Liver (tissue), 9 donors: ENCODE data around the gene TBC1D14. TPM values are rescaled to one million over a fixed set of nuclear protein-coding genes. Genes with fewer than 3 reads are reported as not detected.

Source experiments
- DNase-seq: peaks from one replicate; pipeline ENCODE4 v3.0.0-alpha.2; 2017; ENCODE audit warnings: low spot score
- H3K27ac ChIP-seq, 2 donors: one replicate each; pipeline ENCODE4 v1.7.0; 2013; ENCODE audit warnings: inconsistent platforms in 2 of 2, low read length in 2 of 2, control low read depth in 1 of 2, low read depth in 1 of 2, mild to moderate bottlenecking in 1 of 2
- H3K27me3 ChIP-seq, 4 donors: one replicate each; pipeline versions ENCODE4 v1.6.1 to v1.7.0; 2013; ENCODE audit warnings: low read length in 3 of 4, inconsistent platforms in 1 of 4, mild to moderate bottlenecking in 1 of 4, moderate library complexity in 1 of 4; ENCODE audit not compliant: control insufficient read depth in 4 of 4, insufficient read depth in 4 of 4
- H3K36me3 ChIP-seq, 4 donors: one replicate each; pipeline versions ENCODE4 v1.6.1 to v1.7.0; 2013; ENCODE audit warnings: low read length in 3 of 4, mild to moderate bottlenecking in 3 of 4, low read depth in 1 of 4, moderate library complexity in 1 of 4; ENCODE audit not compliant: control insufficient read depth in 4 of 4, insufficient read depth in 3 of 4
- H3K4me1 ChIP-seq, 4 donors: one replicate each; pipeline versions ENCODE4 v1.6.1 to v1.7.0; 2013; ENCODE audit warnings: low read length in 3 of 4, mild to moderate bottlenecking in 3 of 4, moderate library complexity in 1 of 4; ENCODE audit not compliant: control insufficient read depth in 4 of 4, insufficient read depth in 4 of 4
- H3K4me3 ChIP-seq, 3 donors: one replicate each; pipeline versions ENCODE4 v1.6.1 to v1.7.0; 2013; ENCODE audit warnings: low read length in 3 of 3, control low read depth in 1 of 3, low read depth in 1 of 3, mild to moderate bottlenecking in 1 of 3
- H3K9ac ChIP-seq, 2 donors: one replicate each; pipeline ENCODE4 v1.7.0; 2013; ENCODE audit warnings: low read length in 2 of 2, mild to moderate bottlenecking in 2 of 2, moderate library complexity in 2 of 2, control low read depth in 1 of 2, low read depth in 1 of 2
- H3K9me3 ChIP-seq, 4 donors: one replicate each; pipeline versions ENCODE4 v1.6.1 to v1.7.0; 2013; ENCODE audit warnings: low read length in 3 of 4; ENCODE audit not compliant: control insufficient read depth in 4 of 4
- EGR1 ChIP-seq, 2 donors: IDR thresholded peaks; 2 replicates each; pipeline ENCODE4 v1.6.1; 2016 to 2018; ENCODE audit warnings: antibody characterized with exemption in 2 of 2, low read depth in 2 of 2
- FOXA1 ChIP-seq: IDR thresholded peaks from 2 replicates; pipeline ENCODE4 v1.6.1; 2016; ENCODE audit warnings: antibody characterized with exemption
- FOXA2 ChIP-seq: IDR thresholded peaks from 2 replicates; pipeline ENCODE4 v1.6.1; 2016; ENCODE audit warnings: antibody characterized with exemption
- GABPA ChIP-seq, 2 donors: IDR thresholded peaks in 1 of 2; conservative IDR thresholded peaks in 1 of 2; 2 replicates each; pipeline ENCODE4 v1.6.1; 2016; ENCODE audit warnings: antibody characterized with exemption in 2 of 2, mild to moderate bottlenecking in 1 of 2, moderate library complexity in 1 of 2
- HNF4A ChIP-seq, 2 donors: conservative IDR thresholded peaks; 2 replicates each; pipeline ENCODE4 v1.6.1; 2016; ENCODE audit warnings: antibody characterized with exemption in 2 of 2, mild to moderate bottlenecking in 2 of 2
- HNF4G ChIP-seq: IDR thresholded peaks from 2 replicates; pipeline ENCODE4 v1.6.1; 2016; ENCODE audit warnings: antibody characterized with exemption
- JUND ChIP-seq, 2 donors: IDR thresholded peaks; 2 replicates each; pipeline ENCODE4 v1.6.1; 2016; ENCODE audit warnings: antibody characterized with exemption in 2 of 2
- NR2F2 ChIP-seq: IDR thresholded peaks from 2 replicates; pipeline ENCODE4 v1.6.1; 2016; ENCODE audit warnings: antibody characterized with exemption
- RAD21 ChIP-seq, 2 donors: IDR thresholded peaks; 2 replicates each; pipeline ENCODE4 v1.6.1; 2016; ENCODE audit warnings: antibody characterized with exemption in 2 of 2, mild to moderate bottlenecking in 2 of 2
- RXRA ChIP-seq, 2 donors: IDR thresholded peaks; 2 replicates each; pipeline ENCODE4 v1.6.1; 2017 to 2018; ENCODE audit warnings: antibody characterized with exemption in 2 of 2, mild to moderate bottlenecking in 1 of 2
- SP1 ChIP-seq: IDR thresholded peaks from 2 replicates; pipeline ENCODE4 v1.6.1; 2018; ENCODE audit warnings: antibody characterized with exemption, mild to moderate bottlenecking
- TAF1 ChIP-seq: conservative IDR thresholded peaks from 2 replicates; pipeline ENCODE4 v1.6.1; 2016; ENCODE audit warnings: antibody characterized with exemption, mild to moderate bottlenecking
- YY1 ChIP-seq: IDR thresholded peaks from 2 replicates; pipeline ENCODE4 v1.6.1; 2016; ENCODE audit warnings: antibody characterized with exemption, mild to moderate bottlenecking
- WGBS: extraction: QIAGEN DNeasy Blood & Tissue Kit; methylation state at CpG from one replicate; pipeline ENCODE4 v1.1.7; 2013; 5-methylcytosine and 5-hydroxymethylcytosine counted together
- polyA plus RNA-seq, 2 donors: library from polyadenylated mRNA; stranded (reverse) in 1 of 2; unstranded in 1 of 2; fragments of 200-250 nt in 1 of 2; fragments of >200 nt in 1 of 2; fragmentation: Nextera tagmentation in 1 of 2; extraction: Ambion mirVana in 1 of 2; gene quantifications; one replicate each; pipeline versions ENCODE4 v1.2.1 to v1.2.3, GENCODE V29; 2013 to 2015
- total RNA-seq, 2 donors: library from RNA; depleted of rRNA; stranded (reverse); fragments of >200 nt; gene quantifications; one replicate each; pipeline ENCODE4 v1.2.3, GENCODE V29; 2014
- TF ChIP-seq, protein P1 (sequence below): IDR thresholded peaks from 2 replicates; pipeline ENCODE4 v1.6.1; 2016; ENCODE audit warnings: antibody characterized with exemption, mild to moderate bottlenecking
- TF ChIP-seq, protein P2 (sequence below): IDR thresholded peaks from 2 replicates; pipeline ENCODE4 v1.6.1; 2016; ENCODE audit warnings: antibody characterized with exemption
- TF ChIP-seq, protein P3 (sequence below): IDR thresholded peaks from 2 replicates; pipeline ENCODE4 v1.6.1; 2016; ENCODE audit warnings: antibody characterized with exemption
- TF ChIP-seq, protein P4 (sequence below): fragments of 150-350 bp; IDR thresholded peaks from 2 replicates; pipeline ENCODE4 v1.5.1; 2017; ENCODE audit warnings: improper control_type of control experiment, low read depth, low read length; ENCODE audit not compliant: missing input control
- TF ChIP-seq, protein P5 (sequence below): IDR thresholded peaks from 2 replicates; pipeline ENCODE4 v1.6.1; 2016; ENCODE audit warnings: antibody characterized with exemption
- donor health status: healthy.
- donor health status: healthy.
- donor health status: healthy.
- donor health status: healthy.
- donor health status: healthy.

The TBC1D14 gene
- total and polyA plus RNA-seq, 4 donors = 10.0 to 45.2 (median 22.7) TPM

DNA sequence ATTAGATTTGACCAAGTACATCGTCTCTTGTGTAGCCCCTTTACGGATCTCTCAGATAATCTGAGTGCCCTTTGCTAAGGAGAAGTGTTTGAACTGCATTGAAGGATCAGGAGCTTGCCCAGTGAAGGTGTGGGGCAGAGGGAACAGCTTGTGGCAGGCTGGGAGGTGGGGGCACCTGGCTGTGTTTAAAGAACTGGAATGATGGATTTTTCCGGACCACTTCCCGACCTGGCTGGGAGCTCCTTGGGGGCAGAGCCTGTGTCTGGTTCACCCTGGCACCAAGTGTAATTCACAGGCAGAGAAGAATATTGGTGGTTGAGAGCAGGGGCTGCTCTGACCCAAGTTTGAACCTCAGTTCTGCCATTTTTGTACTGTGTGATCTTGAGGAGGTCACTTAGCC, 18.5 kb downstream of the TBC1D14 start:
- no peak for DNase-seq
- Histone ChIP-seq H3K27ac (no peak overlapping the region), H3K36me3 (peaks cover 2 to 10% (median 4%) of the 10 kb centered on the region in 4 donors), H3K9ac (no peak overlapping the region), H3K4me1 (peaks cover 29 to 81% (median 68%) of the 10 kb centered on the region in 4 donors), H3K27me3 (no peaks in the 10 kb centered on the region), H3K4me3 (no peak overlapping the region), H3K9me3 (no peaks in the 10 kb centered on the region)
- 89% methylated on average over 4 of the region's 4 CpGs for WGBS
- TF ChIP-seq RAD21 (IDR thresholded peaks at IDR 0.05) (no peak), YY1 (no peak), GABPA (IDR thresholded peaks at IDR 0.05 in 1 of 2, conservative IDR thresholded peaks at IDR 0.05 in 1 of 2) (no peak), FOXA2 (no peak), NR2F2 (no peak), HNF4G (no peak), SP1 (no peak), JUND (IDR thresholded peaks at IDR 0.05) (no peak), TAF1 (no peak), EGR1 (IDR thresholded peaks at IDR 0.05; ENCODE audit: low read depth in 2 of 2) (no peak), RXRA (IDR thresholded peaks at IDR 0.05) (no peak), FOXA1 (no peak), HNF4A (conservative IDR thresholded peaks at IDR 0.05) (no peak)
- TF ChIP-seq, protein P1, sequence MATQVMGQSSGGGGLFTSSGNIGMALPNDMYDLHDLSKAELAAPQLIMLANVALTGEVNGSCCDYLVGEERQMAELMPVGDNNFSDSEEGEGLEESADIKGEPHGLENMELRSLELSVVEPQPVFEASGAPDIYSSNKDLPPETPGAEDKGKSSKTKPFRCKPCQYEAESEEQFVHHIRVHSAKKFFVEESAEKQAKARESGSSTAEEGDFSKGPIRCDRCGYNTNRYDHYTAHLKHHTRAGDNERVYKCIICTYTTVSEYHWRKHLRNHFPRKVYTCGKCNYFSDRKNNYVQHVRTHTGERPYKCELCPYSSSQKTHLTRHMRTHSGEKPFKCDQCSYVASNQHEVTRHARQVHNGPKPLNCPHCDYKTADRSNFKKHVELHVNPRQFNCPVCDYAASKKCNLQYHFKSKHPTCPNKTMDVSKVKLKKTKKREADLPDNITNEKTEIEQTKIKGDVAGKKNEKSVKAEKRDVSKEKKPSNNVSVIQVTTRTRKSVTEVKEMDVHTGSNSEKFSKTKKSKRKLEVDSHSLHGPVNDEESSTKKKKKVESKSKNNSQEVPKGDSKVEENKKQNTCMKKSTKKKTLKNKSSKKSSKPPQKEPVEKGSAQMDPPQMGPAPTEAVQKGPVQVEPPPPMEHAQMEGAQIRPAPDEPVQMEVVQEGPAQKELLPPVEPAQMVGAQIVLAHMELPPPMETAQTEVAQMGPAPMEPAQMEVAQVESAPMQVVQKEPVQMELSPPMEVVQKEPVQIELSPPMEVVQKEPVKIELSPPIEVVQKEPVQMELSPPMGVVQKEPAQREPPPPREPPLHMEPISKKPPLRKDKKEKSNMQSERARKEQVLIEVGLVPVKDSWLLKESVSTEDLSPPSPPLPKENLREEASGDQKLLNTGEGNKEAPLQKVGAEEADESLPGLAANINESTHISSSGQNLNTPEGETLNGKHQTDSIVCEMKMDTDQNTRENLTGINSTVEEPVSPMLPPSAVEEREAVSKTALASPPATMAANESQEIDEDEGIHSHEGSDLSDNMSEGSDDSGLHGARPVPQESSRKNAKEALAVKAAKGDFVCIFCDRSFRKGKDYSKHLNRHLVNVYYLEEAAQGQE = no peak
- TF ChIP-seq, protein P2, sequence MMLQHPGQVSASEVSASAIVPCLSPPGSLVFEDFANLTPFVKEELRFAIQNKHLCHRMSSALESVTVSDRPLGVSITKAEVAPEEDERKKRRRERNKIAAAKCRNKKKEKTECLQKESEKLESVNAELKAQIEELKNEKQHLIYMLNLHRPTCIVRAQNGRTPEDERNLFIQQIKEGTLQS = no peak
- TF ChIP-seq, protein P3, sequence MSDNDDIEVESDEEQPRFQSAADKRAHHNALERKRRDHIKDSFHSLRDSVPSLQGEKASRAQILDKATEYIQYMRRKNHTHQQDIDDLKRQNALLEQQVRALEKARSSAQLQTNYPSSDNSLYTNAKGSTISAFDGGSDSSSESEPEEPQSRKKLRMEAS = no peak
- TF ChIP-seq, protein P4, sequence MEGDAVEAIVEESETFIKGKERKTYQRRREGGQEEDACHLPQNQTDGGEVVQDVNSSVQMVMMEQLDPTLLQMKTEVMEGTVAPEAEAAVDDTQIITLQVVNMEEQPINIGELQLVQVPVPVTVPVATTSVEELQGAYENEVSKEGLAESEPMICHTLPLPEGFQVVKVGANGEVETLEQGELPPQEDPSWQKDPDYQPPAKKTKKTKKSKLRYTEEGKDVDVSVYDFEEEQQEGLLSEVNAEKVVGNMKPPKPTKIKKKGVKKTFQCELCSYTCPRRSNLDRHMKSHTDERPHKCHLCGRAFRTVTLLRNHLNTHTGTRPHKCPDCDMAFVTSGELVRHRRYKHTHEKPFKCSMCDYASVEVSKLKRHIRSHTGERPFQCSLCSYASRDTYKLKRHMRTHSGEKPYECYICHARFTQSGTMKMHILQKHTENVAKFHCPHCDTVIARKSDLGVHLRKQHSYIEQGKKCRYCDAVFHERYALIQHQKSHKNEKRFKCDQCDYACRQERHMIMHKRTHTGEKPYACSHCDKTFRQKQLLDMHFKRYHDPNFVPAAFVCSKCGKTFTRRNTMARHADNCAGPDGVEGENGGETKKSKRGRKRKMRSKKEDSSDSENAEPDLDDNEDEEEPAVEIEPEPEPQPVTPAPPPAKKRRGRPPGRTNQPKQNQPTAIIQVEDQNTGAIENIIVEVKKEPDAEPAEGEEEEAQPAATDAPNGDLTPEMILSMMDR = no peak
- TF ChIP-seq, protein P5, sequence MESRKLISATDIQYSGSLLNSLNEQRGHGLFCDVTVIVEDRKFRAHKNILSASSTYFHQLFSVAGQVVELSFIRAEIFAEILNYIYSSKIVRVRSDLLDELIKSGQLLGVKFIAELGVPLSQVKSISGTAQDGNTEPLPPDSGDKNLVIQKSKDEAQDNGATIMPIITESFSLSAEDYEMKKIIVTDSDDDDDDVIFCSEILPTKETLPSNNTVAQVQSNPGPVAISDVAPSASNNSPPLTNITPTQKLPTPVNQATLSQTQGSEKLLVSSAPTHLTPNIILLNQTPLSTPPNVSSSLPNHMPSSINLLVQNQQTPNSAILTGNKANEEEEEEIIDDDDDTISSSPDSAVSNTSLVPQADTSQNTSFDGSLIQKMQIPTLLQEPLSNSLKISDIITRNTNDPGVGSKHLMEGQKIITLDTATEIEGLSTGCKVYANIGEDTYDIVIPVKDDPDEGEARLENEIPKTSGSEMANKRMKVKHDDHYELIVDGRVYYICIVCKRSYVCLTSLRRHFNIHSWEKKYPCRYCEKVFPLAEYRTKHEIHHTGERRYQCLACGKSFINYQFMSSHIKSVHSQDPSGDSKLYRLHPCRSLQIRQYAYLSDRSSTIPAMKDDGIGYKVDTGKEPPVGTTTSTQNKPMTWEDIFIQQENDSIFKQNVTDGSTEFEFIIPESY = no peak
